Erythroblast (primary cell): ENCODE results near the gene NDUFB8.

Source experiments
- DNase-seq, 2 experiments: peaks; one replicate each; lab custom pipeline; 2025; lab: John Stamatoyannopoulos, UW
- GATA1 ChIP-seq: IDR thresholded peaks from 2 replicates; pipeline ENCODE4 v1.6.1; 2011; ENCODE audit warnings: low read depth, mild to moderate bottlenecking, control low read depth, low read length, moderate library complexity
- POLR2A ChIP-seq: IDR thresholded peaks from 2 replicates; pipeline ENCODE4 v1.6.1; 2011; ENCODE audit warnings: mild to moderate bottlenecking, low read length

The NDUFB8 gene

GRCh38 chr10:100524638-100525037 lies 5.0 kb downstream of the NDUFB8 start:
- TF ChIP-seq GATA1 (no peak), POLR2A (no peak)
- DNase-seq, result no peak

GRCh38 chr10:100524206-100524605 lies 5.5 kb downstream of the NDUFB8 start:
- no peak for DNase-seq
- TF ChIP-seq GATA1, result no peak
- TF ChIP-seq POLR2A, result no peak

GRCh38 chr10:100522945-100523344 lies 6.7 kb downstream of the NDUFB8 start:
- no peak for TF ChIP-seq POLR2A
- TF ChIP-seq GATA1, result no peak

GRCh38 chr10:100522107-100522801 lies 7.4 kb downstream of the NDUFB8 start:
- no peak for DNase-seq
- TF ChIP-seq GATA1, result no peak
- peak; percentile 4 for TF ChIP-seq POLR2A

More at GRCh38 chr10:100522945-100523344, 6.7 kb downstream of the NDUFB8 start:
- no peak for DNase-seq

- TF ChIP-seq GATA1 (no peak), POLR2A (no peak)
- no peak for DNase-seq
These were observed 8.9 kb downstream of the NDUFB8 start for GRCh38 chr10:100520811-100521210.

- TF ChIP-seq POLR2A (no peak), GATA1 (no peak)
- peak; percentile 31 to 39 for DNase-seq
These were observed 10.2 kb downstream of the NDUFB8 start, which contains the start of gene SEC31B for GRCh38 chr10:100519311-100520051. SEC31B (minus strand) TSS chr10:100519861; CDS start chr10:100516952, 2,909 bp downstream.

GRCh38 chr10:100518761-100519241 lies 10.9 kb downstream of the NDUFB8 start:
- no peak for TF ChIP-seq GATA1
- no peak for TF ChIP-seq POLR2A
- DNase-seq, result peak; percentile 59 to 69

GRCh38 chr10:100516847-100517246 lies 12.8 kb downstream of the NDUFB8 start:
- TF ChIP-seq GATA1 (no peak), POLR2A (no peak)
- peak; percentile 9 to 11 for DNase-seq

- DNase-seq, result no peak
- no peak for TF ChIP-seq POLR2A
- no peak for TF ChIP-seq GATA1
These were observed 14.1 kb downstream of the NDUFB8 start for GRCh38 chr10:100515612-100516011.

- no peak for DNase-seq
- TF ChIP-seq GATA1 (no peak), POLR2A (no peak)
These were observed 18.9 kb downstream of the NDUFB8 start for GRCh38 chr10:100510533-100511308.

- no peak for DNase-seq
- TF ChIP-seq POLR2A, result no peak
- TF ChIP-seq GATA1, result no peak
These were observed 20.3 kb downstream of the NDUFB8 start for GRCh38 chr10:100509241-100509840.

- TF ChIP-seq GATA1 (no peak), POLR2A (no peak)
- DNase-seq, result peak; percentile 73 to 81
These were observed 20.9 kb downstream of the NDUFB8 start for GRCh38 chr10:100508691-100509150.

GRCh38 chr10:100508266-100508665 lies 21.4 kb downstream of the NDUFB8 start:
- TF ChIP-seq GATA1 (no peak), POLR2A (no peak)
- DNase-seq, result no peak

- TF ChIP-seq POLR2A (no peak), GATA1 (no peak)
- DNase-seq, result no peak
These were observed 22.3 kb downstream of the NDUFB8 start for GRCh38 chr10:100507357-100507732.
